GM18951 (cell line): ENCODE measurements around the gene SBF2.
"Not testable (repeated sequence)": the region's sequence is repeated elsewhere in the genome, so short reads cannot be mapped to it uniquely, and the experiment has no call there.

Source experiments
- POLR2A ChIP-seq: IDR thresholded peaks from 4 replicates; pipeline ENCODE4 v1.6.1; 2011; ENCODE audit warnings: mild to moderate bottlenecking; ENCODE audit not compliant: insufficient read length, insufficient read depth; ENCODE audit errors: extremely low read depth
- in situ Hi-C: fragments of 300-500 bp; cut with MboI; formaldehyde crosslinking; loops from one replicate; pipeline ENCODE4 v1.12.0; 2022; ENCODE audit warnings: low sequenced_read_pairs, mixed read lengths, inconsistent platforms; ENCODE audit not compliant: unreplicated experiment

SBF2 gene

DNA sequence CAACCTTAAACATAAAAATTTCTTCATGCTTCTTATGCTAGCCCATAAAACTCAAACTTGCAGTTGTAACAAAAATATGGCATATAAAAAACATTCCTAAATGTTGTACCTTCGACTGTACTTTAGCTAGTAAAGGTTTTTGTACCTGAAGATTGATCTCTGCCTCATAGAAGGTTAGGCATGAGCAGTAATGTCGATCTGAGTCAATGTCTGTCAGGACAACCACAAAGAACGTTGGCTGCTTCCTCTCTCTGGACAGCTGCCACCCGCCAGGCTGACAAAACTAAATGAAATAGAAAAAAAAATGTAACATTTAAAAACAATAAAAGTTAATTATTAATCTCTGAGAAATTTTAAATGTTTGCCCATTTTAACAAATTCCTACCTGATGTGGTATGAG is 251.3 kb downstream of the SBF2 start:
- in situ Hi-C loops, result no loop called here
- TF ChIP-seq POLR2A, result no peak

DNA sequence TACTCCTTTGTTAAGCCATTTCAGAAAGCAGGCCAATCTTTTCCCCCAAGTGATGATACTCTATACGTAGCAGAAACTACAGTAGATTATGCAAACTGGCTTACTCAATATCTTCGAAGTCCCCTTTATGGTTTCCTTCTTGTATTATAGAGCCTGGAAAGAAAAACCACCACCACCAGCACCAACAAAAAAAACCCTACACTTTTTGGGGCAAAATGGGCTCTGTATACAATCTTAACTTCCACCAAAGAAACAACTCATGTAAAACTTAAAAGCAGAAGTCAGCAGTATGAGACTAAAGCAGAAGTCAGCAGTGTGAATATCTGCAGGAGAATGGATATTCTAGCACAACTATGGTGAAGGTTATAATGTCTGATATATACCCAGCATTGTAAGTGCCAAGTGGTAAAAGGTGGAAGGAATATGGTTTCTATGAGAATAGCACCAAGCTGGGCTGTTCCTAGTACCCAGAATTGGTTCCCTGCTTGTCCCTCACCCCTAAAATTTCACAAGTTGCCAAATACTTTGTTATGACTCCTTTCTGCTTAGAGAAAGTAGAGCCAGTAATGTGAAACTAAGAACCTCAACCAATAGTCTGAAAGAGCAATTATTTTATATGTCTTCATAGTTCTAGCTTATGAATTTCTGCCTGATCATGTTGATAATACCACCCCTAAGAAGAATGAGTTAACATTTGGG is 252.1 kb downstream of the SBF2 start:
- no peak for TF ChIP-seq POLR2A
- in situ Hi-C loops, result no loop called here

DNA sequence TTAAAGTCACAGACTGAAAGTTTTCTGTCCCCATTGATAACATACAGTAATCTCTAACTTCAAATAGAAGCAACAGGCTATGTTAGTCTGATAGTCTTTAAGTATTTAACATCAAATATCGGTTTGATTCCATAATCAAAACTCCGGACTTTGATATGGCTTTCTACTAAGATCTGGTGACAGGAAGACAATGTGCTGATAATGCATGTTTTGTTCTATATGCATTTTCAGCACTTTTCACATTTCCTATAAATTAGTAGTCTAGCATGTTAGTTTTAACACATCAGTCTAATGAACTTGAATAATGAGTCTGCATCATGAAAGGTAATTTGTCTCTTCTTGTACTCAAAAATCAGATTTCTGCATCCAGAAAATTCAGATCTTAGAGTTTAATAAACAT is 252.7 kb downstream of the SBF2 start:
- in situ Hi-C loops, result no loop called here
- no peak for TF ChIP-seq POLR2A

DNA sequence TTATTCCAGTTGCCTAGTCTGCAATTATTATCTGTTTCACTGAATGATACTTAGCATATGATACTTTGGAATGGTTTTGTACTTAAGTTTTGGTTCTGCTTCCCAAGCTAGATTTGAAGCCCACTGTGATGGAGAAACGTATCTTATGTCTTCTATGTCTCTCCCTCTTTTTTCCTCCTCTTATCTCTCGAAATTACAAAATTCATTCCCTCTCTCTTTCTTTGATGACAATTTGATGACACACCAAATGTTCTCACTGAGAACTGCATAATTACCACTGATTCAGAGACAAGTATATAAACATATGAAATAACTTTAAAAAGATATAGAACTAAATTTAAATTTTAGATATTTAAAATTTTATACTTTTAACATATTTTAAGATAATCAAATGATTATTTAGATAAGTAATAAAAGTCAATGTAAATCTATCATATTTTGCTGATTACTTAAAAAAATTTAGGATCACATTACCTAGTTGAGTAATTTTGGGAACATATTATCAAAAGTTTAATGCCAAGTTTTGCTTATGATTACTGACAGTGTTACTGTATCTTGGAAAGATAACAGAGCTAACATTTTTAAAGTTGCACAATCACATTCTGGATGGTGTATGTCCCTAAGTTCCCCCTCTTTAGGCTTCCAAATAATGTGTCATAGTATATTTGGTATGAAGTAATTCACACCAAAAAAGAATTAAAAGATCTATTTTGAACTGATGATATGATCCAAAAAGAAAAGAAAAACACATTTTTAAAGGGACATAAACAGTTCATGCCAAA is 255.3 kb downstream of the SBF2 start:
- no peak for TF ChIP-seq POLR2A
- in situ Hi-C loops, result no loop called here

DNA sequence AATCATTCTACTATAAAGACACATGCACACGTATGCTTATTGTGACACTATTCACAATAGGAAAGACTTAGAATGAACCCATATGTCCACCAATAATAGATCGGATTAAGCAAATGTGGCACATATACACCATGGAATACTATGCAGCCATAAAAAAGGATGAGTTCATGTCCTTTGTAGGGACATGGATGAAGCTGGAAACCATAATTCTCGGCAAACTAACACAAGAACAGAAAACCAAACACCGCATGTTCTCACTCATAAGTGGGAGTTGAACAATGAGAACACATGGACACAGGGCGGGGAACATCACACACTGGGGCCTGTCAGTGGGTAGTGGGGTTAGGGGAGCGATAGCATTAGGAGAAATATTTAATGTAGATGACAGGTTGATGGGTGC is 258.1 kb downstream of the SBF2 start:
- in situ Hi-C loops, result not testable (repeated sequence)

DNA sequence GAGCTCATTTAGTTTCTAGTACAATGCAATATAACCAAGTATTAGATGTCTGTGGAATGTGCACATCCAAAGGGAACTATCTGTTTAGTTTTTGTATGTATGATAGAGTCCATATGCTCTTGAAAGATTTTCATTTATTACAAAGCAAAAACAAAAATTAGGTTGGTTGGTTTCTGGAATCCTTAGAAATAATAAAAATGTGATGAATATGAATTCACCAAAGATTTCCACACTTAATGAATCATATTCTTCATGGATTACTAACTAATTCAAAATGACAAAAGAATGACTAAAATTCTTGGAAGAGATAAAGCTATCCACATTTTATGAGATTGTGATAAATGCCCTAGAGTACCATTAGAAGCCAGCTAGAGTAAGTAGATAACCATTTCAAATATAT is 261.1 kb downstream of the SBF2 start:
- in situ Hi-C loops, result no loop called here
- TF ChIP-seq POLR2A, result no peak

DNA sequence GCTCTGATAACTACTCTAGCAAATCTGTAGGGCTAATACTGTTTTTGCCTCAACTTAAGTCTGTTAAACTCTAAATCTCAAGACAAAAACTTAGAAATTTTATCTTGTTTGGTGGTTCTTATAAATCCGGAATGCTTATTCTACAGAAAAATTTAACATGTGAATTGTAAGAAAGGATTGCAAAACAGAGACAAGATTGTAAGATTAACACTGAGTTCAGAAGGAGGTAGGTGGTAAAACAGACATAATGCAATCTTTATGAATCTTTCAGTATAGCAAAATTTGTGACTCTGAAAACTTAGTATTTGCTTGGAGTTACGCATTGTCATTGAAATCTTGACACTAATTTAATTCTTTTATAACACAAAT is 263.9 kb downstream of the SBF2 start:
- in situ Hi-C loops, result no loop called here

DNA sequence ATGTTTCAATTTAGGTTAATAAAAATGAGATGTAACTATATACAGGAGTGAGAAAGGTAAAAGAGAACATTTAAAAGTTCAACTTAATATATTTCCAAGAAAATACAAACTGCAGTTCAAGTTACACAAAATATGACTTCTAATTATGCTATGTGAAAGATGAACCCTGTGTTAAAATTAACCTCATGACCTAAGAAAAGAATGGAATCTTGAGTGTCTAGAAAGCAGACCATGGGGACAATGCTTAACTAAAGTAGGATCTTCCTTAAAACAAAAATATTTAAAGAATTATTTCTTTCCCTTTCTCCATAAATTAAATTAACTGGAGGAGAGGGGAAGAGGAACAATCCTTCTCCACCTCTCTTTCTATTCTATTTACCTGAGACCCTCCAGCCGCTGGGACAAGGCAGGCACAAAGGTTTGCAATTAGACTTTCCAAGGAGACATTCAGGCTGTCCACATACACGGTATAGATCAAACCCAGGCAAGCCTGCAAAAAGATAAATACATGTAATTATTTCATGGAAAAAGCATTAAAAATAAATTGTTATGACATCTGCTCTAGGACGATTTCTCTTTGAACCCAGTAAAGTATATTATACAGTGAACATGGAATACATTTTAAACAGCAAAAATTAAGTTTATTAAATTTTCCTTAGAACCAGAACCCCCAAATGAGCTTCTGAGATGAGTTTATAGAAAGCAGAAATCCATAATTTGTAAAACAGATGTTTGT is 264.5 kb downstream of the SBF2 start:
- no peak for TF ChIP-seq POLR2A
- in situ Hi-C loops, result no loop called here

More for the DNA sequence above, 263.9 kb downstream of the SBF2 start:
- no peak for TF ChIP-seq POLR2A

DNA sequence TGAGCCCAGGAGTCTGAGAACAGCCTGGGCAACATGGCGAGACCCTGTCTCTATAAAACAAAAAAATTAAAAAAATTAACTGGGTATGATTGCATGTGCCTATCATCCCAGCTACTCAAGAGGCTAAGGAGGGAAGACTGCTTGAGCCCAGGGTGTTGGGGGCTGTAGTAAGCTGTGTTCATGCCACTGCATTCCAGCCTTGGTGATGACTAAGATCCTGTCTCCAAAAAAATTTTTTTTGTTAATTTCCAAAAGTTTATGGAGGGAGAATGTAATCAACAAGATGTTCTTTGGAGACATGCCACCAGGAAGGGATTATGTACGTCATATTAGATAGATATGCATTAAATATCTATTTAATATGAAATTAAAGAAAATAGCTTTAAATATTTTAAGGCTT is 267.5 kb downstream of the SBF2 start:
- TF ChIP-seq POLR2A, result no peak
- in situ Hi-C loops, result no loop called here

DNA sequence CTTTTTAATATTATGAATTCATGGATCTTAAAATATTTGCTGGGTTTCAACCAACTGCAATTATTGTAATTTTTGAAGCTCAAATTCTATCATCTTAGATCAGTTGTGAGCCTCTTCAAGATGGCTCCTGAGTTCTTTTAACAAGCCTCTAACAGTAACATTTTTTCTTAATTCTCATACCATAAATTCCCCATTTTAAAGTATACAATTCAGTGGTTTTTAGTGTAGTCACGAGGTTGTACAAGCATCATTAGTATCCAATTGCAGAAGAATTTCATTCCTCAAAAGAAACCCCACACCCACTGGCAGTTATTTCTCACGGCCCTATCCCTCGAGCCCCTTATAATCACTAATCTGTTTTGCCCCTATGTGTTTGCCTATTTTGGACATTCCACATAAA is 270.8 kb downstream of the SBF2 start:
- TF ChIP-seq POLR2A, result no peak
- in situ Hi-C loops, result no loop called here

DNA sequence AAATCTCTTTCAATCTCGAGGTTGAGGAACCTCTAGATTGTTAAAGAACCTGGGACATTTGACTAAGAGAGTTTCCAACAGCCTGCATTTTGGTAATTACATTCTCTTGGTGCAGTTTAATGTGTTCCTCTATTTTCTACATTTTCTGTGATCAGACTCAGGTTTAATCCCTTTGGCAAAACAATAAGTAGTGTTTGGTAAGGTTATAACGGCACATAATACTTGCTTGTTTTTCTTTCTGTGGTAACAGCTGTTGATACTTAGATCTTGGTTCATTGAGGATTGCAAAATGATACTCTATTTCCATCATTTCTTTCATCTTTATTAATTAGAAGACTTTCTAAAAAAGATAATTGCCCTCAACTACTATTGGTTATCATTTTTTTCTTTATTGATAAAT is 271.3 kb downstream of the SBF2 start:
- TF ChIP-seq POLR2A, result no peak
- in situ Hi-C loops, result no loop called here

DNA sequence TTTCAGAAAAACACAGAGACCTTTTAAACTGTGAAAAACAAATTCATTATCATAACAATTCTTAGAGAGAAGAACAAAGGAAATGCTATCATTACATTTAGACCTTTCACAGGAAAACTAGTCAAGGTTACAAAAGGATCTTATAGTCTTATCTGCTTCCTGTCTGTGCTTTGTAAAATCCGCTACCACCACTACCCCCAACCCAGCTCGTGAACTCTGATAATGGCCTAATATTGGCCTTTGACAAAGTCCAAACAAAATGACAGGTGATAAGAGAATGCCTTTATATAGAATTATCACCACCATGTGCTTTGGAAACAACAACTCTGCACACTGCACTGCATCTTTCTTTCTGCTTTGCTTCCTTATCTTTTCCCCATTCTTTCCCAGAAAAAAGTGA is 272.5 kb downstream of the SBF2 start:
- no peak for TF ChIP-seq POLR2A
- in situ Hi-C loops, result no loop called here

DNA sequence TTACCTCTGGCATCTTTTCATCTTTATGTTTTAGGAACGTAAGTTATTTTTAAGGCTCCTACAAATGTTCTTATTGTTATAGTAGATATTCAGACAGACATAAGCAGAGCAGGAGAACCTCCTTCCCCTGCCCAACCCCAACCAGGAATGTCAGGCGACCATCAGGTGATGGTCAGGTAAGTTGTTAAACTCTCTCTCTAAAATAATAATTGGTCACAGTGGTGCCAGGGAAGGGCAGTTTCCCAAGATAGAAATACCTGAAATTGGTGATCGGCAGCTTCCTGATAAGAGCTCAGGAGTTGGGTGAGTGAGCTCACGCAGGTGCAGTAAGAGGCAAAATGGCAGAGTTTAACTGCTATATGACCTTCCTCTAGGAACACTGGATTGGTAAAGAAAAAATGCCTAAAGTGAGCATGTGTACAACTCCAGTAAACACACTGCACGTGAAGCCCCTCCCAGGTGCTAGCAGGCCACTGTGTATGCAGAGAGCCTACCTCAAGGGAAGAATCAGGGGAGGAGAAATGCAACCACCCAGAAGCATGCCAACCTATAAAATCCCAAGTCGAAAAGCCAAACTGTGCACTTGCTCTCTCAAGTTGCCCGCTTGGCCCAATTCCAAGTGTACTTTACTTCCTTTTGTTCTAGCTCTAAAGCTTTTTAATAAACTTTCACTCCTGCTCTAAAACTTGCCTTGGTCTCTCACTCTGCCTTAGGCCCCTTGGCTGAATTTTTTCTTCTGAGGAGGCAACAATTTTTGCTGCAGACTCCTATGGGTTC is 273.9 kb downstream of the SBF2 start:
- in situ Hi-C loops, result no loop called here
- no peak for TF ChIP-seq POLR2A
